GM23248 (cell line): Measurements from ENCODE around the gene RAB43.

Source experiments
- EZH2 ChIP-seq: fragments of 200-600 bp; sonication (generic); IDR thresholded peaks from 2 replicates; pipeline ENCODE4 v1.6.1; 2018; ENCODE audit warnings: antibody characterized with exemption, mild to moderate bottlenecking; ENCODE audit not compliant: insufficient read depth, poor library complexity, severe bottlenecking
- EZH2phosphoT487 ChIP-seq: fragments of 200-600 bp; sonication (generic); IDR thresholded peaks from 2 replicates; pipeline ENCODE4 v1.6.1; 2018; ENCODE audit warnings: antibody characterized with exemption, moderate library complexity, mild to moderate bottlenecking, low read depth; ENCODE audit not compliant: insufficient read depth

DNA sequence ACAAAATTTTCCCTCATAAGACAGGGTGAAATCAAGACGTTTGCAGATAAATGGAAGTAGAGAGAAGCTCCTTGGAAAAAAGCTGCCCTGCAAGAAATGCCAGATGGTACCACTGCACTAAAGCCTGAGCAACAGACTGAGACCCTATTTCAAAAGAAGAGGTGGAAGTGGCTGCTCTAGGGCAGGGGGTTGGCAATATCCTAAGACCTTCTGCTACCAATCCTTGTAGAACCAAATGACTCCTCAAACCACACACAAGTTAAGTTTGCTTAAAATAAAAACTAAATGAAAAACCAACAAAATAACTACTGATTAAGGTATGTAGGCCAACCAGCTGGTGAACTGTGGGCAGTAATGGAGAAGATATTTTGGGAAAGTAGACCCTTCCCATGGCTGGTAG lies 21.3 kb downstream of the RAB43 start:
- TF ChIP-seq EZH2 (no peak), EZH2phosphoT487 (no peak)
